Measurements from ENCODE around the gene MAP3K4.

Gene MAP3K4

DNA sequence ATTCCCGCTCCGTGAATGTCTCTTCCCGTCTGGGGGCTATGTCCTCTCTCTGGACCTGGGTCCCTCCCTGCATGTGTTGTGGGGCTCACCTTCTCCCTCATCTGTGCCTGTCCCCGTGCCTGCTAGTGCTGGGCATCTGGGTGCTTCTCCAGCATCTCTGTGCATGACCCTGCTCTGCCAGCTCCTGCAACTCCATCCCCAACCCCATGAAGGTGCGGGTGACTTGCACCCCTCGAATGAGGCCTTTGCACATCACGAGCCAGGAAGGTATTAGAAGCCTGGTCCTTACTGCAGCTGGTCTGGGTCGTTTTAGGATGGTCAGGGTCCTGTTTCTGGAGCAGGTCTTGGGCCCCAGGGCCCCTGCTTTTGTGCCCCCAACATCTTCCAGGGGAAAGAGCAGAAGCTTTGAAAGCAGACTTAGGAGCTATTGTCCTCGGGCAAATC lies 172.6 kb downstream of the MAP3K4 start:
- TF ChIP-seq, protein P1, sequence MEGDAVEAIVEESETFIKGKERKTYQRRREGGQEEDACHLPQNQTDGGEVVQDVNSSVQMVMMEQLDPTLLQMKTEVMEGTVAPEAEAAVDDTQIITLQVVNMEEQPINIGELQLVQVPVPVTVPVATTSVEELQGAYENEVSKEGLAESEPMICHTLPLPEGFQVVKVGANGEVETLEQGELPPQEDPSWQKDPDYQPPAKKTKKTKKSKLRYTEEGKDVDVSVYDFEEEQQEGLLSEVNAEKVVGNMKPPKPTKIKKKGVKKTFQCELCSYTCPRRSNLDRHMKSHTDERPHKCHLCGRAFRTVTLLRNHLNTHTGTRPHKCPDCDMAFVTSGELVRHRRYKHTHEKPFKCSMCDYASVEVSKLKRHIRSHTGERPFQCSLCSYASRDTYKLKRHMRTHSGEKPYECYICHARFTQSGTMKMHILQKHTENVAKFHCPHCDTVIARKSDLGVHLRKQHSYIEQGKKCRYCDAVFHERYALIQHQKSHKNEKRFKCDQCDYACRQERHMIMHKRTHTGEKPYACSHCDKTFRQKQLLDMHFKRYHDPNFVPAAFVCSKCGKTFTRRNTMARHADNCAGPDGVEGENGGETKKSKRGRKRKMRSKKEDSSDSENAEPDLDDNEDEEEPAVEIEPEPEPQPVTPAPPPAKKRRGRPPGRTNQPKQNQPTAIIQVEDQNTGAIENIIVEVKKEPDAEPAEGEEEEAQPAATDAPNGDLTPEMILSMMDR (IDR thresholded peaks at IDR 0.05): no peak
- Histone ChIP-seq H3K36me3 (no peaks in the 10 kb centered on the region), H3K4me3 (ENCODE audit: low read depth in 1 of 2, low read length in 1 of 2) (no peak overlapping the region), H3K9me3 (no peaks in the 10 kb centered on the region), H3K27ac (no peak overlapping the region), H3K27me3 (no peaks in the 10 kb centered on the region), H3K4me1 (ENCODE audit: control insufficient read depth in 1 of 2, insufficient read depth in 1 of 2, low read depth in 1 of 2, low read length in 1 of 2) (no peaks in the 10 kb centered on the region)

DNA sequence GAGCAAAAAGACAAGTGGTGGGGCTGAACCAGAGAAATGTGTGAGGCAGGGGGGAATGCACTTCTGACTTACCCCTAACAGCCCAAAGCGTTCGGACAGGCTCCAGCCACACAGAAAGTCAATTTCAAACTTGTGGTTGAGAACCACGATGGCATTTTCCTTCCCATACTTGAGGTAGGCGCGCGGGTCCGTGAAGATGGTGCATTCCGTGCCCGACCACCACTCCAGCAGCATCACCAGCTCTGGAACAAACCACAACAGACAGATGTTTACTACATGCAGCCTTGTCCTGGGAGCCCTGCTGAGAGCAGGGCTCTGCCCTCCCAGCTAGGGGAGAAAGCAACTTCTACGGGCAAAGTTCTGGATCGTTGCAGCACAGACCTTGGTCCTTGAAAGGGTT lies 174.6 kb downstream of the MAP3K4 start:
- TF ChIP-seq, protein P1 (IDR thresholded peaks at IDR 0.05): no peak
- Histone ChIP-seq H3K9me3 (no peaks in the 10 kb centered on the region), H3K36me3 (no peaks in the 10 kb centered on the region), H3K4me3 (ENCODE audit: low read depth in 1 of 2, low read length in 1 of 2) (no peak overlapping the region), H3K27ac (no peak overlapping the region), H3K27me3 (no peaks in the 10 kb centered on the region), H3K4me1 (ENCODE audit: control insufficient read depth in 1 of 2, insufficient read depth in 1 of 2, low read depth in 1 of 2, low read length in 1 of 2) (no peaks in the 10 kb centered on the region)

DNA sequence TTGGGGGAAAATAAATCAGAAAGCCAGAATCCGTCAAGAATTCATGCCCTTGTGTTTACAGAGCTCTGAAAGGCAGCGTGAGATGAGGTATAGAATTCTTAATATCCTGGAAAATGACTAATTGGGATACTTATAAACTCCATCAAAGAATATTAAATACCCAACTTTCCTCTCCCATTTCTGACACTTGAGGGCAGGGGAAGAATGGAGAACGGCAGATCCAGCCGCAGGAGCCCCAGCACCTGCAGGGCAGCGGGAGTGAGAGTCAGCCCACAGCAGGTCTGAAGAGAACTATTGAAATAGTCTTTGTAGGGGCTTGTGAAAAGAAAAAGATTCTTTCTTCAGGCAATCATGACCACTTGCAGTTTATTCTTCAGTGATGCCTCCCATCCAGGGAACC lies 175.1 kb downstream of the MAP3K4 start:
- H3K9me3 ChIP-seq: no peaks in the 10 kb centered on the region
- no peaks in the 10 kb centered on the region for H3K36me3 ChIP-seq
- H3K4me1 ChIP-seq (ENCODE audit: control insufficient read depth in 1 of 2, insufficient read depth in 1 of 2, low read depth in 1 of 2, low read length in 1 of 2): no peaks in the 10 kb centered on the region
- H3K27ac ChIP-seq: no peak overlapping the region
- H3K4me3 ChIP-seq (ENCODE audit: low read depth in 1 of 2, low read length in 1 of 2): no peak overlapping the region
- TF ChIP-seq, protein P1 (IDR thresholded peaks at IDR 0.05): no peak
- no peaks in the 10 kb centered on the region for H3K27me3 ChIP-seq

Data from neutrophil (primary cell).